IPS DF 6.9 (cell line): ENCODE measurements around the gene RAB35.

Experiments used
- DNase-seq: peaks from one replicate; pipeline ENCODE4 v3.0.0-alpha.2; 2013; ENCODE audit warnings: low read depth, low spot score
- H3K27ac ChIP-seq: one replicate; pipeline ENCODE4 v1.5.1; 2013; ENCODE audit warnings: low read length, control low read depth
- H3K27me3 ChIP-seq: 2 replicates; pipeline ENCODE4 v1.6.1; 2013; ENCODE audit warnings: mild to moderate bottlenecking, low read length; ENCODE audit not compliant: control insufficient read depth, insufficient read depth
- H3K36me3 ChIP-seq: 2 replicates; pipeline ENCODE4 v1.6.1; 2013; ENCODE audit warnings: low read length; ENCODE audit not compliant: control insufficient read depth, insufficient read depth
- H3K4me1 ChIP-seq: 2 replicates; pipeline ENCODE4 v1.6.1; 2013; ENCODE audit warnings: low read length; ENCODE audit not compliant: control insufficient read depth, insufficient read depth
- H3K4me3 ChIP-seq: 2 replicates; pipeline ENCODE4 v1.5.1; 2013; ENCODE audit warnings: mild to moderate bottlenecking, low read length
- H3K9me3 ChIP-seq: 2 replicates; pipeline ENCODE4 v1.6.1; 2013; ENCODE audit warnings: low read length, inconsistent platforms; ENCODE audit not compliant: control insufficient read depth, insufficient read depth
- WGBS: extraction: QIAGEN DNeasy Blood & Tissue Kit; methylation state at CpG from one replicate; pipeline ENCODE4 v1.1.7; 2013; ENCODE audit warnings: mixed read lengths, missing lambda C conversion rate; ENCODE audit not compliant: insufficient read length, insufficient coverage; 5-methylcytosine and 5-hydroxymethylcytosine counted together

Gene RAB35

DNA sequence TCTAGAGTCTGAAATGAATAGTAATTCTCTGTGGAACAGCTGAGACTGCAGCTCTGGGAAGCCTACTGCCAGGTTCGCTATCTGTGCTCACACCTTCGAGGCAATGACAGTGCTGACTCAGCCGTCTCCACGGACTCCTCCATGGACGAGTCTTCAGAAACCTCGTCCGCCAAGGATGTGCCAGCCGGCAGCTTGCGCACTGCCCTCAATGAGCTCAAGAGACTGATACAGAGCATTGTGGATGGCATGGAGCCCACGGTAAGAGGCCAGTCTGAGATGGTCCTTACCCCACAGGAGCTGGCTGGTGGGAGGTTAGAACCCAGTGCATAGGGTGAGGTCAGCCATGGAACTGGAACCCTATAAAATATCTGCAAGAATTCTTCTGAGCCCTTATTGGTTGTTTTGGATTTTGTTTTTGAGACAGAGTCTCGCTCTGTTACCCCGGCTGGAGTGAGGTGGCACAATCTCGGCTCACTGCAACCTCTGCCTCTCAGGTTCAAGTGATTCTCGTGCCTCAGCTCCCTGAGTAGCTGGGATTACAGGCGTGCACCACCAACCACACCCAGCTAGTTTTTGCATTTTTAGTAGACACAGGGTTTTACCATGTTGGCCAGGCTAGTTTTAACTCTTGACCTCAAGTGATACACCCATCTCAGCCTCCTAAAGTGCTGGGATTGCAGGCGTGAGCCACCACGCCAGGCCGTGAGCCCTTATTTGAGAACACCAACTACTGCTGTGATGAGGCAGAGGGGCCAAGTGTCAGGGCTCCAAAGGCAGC lies 43.9 kb downstream of the RAB35 start:
- DNase-seq: no peak
- Histone ChIP-seq H3K27me3 (no peaks in the 10 kb centered on the region), H3K9me3 (no peaks in the 10 kb centered on the region), H3K4me1 (no peaks in the 10 kb centered on the region), H3K27ac (no peak overlapping the region), H3K4me3 (no peak overlapping the region), H3K36me3 (no peaks in the 10 kb centered on the region)
- WGBS: no CpG with 5 or more reads among the region's 18 CpGs

DNA sequence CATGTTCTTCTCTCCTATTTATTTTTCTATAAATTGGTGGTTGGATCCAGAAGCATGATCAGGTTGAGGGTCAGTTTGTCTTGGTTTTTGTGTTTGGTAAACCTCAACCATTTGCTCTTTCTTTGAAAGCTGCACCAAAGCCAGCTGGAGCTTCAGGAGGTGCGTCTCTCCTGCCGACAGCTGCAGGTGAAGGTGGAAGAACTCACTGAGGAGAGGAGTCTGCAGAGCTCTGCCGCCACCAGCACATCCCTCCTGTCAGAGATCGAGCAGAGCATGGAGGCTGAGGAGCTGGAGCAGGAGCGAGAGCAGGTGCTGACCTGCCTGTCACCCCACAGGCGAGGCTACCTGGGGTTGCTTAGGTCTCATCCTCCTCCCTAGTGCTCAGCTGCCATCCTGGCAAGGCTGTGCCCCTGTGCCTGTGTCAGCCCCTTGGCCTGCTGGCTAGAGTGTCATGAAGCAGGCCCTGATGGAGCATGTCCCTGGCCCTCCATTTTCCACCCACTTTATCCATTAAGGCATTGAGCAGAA lies 45.0 kb downstream of the RAB35 start:
- Histone ChIP-seq H3K9me3 (no peaks in the 10 kb centered on the region), H3K4me3 (no peak overlapping the region), H3K27me3 (no peaks in the 10 kb centered on the region), H3K27ac (no peak overlapping the region), H3K36me3 (no peaks in the 10 kb centered on the region), H3K4me1 (no peaks in the 10 kb centered on the region)
- no CpG with 5 or more reads among the region's 6 CpGs for WGBS
- DNase-seq: no peak

DNA sequence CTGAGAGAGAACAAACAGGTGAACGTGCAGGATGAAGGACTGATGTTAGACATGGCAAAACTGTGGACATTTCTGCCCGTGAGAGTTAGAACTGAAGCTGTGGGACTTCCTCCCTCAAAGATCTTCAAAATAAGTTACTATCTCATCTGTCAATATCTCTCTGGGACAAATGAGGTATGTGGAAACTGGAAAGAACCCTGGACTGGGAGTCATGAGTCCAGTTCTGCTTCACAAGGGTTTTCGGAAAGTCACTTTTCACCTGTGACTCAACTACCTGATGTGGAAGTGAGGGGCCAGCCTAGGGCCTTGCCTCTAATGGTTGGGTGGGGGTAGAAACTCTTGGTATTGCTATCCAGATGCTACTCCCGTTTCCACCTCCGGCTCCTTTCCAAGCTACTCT lies 47.3 kb downstream of the RAB35 start:
- Histone ChIP-seq H3K4me1 (no peaks in the 10 kb centered on the region), H3K36me3 (no peaks in the 10 kb centered on the region), H3K9me3 (no peaks in the 10 kb centered on the region), H3K27me3 (no peaks in the 10 kb centered on the region), H3K4me3 (no peak overlapping the region), H3K27ac (no peak overlapping the region)
- WGBS: no CpG with 5 or more reads among the region's 5 CpGs
- no peak for DNase-seq

DNA sequence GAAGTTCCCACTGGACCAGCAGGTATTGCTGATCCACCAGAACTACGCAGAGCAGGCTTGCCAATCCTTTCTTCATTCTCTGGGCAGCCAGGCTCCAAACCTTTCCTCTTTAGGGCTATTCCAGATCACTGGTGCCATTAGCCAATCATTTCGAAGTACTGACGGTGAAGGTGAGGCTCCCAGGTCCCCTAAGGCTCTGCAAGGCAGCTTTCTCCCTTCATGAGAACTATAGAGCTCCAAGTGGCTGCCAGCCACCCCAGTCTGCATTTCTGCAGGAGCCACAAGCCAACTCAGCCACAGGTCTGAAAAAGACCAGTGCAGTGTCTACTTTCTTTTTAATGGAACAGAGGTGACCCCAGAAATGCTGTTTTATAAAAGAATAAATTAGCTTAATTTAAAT lies 48.7 kb downstream of the RAB35 start:
- Histone ChIP-seq H3K9me3 (no peaks in the 10 kb centered on the region), H3K27me3 (no peaks in the 10 kb centered on the region), H3K4me1 (no peaks in the 10 kb centered on the region), H3K4me3 (no peak overlapping the region), H3K36me3 (no peaks in the 10 kb centered on the region), H3K27ac (no peak overlapping the region)
- WGBS: no CpG with 5 or more reads among the region's 3 CpGs
- no peak for DNase-seq

DNA sequence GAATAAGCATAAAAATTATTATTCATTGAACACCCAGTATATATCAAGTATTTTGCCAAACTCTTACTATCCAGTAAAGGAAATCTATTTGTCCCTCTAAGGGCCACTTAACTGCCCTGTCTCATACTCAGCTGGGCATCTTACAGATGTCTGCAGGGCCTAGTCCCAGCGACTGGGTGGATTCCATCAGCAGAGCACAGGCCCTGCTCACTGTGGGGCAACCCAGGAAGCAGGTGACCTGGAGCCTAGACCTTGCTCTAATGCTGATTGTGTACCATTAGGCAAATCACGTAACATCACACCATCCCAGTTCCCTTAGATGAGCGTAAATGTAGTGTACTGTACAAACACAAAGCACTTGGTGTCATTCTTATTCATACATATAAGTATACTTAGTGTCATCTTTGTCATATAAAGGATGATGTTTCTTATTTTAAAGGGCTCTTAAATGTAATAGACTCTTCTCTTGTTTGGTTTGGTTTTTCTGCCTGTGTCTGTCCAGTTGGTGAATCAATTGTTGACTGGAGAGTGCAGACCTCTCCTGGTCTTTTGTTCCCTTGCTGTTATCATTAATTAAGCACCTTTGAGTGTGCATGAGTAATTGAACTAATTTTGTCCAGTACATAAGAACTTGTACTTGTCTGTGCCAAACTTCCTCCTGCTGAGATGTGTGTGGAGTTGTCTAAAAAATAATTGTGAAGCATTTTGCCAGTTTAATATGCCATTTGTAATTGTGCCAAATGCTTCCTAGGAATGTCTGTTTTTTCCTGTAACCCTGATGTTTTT lies 49.3 kb downstream of the RAB35 start:
- Histone ChIP-seq H3K36me3 (no peaks in the 10 kb centered on the region), H3K27me3 (no peaks in the 10 kb centered on the region), H3K27ac (no peak overlapping the region), H3K9me3 (no peaks in the 10 kb centered on the region), H3K4me1 (no peaks in the 10 kb centered on the region), H3K4me3 (no peak overlapping the region)
- DNase-seq: no peak
- no CpG with 5 or more reads among the region's 3 CpGs for WGBS

DNA sequence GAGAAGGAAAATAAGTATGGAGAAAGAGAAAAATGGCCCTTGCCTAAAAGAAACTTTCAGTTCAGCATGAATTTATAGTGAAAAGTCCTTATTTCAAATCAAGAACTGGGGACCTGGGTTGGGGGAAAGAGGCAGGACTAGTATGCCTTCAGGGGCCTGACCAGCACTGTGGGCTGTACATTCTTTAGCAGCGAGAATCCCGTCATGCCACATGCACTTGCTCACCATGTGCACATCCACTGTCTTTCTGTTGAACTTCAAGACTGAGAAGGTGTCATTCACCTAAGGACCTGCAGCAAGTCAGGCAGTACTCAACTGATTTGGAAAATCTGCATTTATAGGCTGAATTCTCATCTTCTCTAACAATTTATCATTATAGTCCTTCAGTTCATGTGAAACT lies 50.2 kb downstream of the RAB35 start:
- Histone ChIP-seq H3K27ac (no peak overlapping the region), H3K9me3 (no peaks in the 10 kb centered on the region), H3K4me3 (no peak overlapping the region), H3K36me3 (no peaks in the 10 kb centered on the region), H3K27me3 (no peaks in the 10 kb centered on the region), H3K4me1 (no peaks in the 10 kb centered on the region)
- DNase-seq: no peak
- no CpG with 5 or more reads among the region's 2 CpGs for WGBS

DNA sequence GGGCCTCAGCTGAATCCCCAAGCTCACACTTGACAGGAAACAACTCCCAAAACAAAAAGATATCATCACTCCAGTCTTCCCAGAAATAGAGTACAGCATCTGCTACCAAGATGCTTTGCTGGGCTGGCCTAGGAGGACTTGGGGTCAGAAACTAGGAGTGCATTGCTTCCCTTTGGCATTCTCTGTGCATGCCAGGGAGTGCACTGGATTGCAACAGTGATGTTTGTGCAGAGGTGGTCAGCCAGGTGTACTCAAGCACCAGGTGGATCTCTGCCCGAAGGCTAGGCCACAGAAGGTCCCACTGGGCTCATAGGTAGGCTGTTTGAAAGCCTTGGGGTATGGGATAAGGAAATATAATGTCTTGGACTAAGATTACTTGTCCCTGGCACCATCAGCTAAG lies 51.1 kb downstream of the RAB35 start:
- no peaks in the 10 kb centered on the region for H3K4me1 ChIP-seq
- H3K27ac ChIP-seq: no peak overlapping the region
- H3K9me3 ChIP-seq: no peaks in the 10 kb centered on the region
- no peak overlapping the region for H3K4me3 ChIP-seq
- H3K36me3 ChIP-seq: no peaks in the 10 kb centered on the region
- no CpG with 5 or more reads among the region's 1 CpG for WGBS
- H3K27me3 ChIP-seq: no peaks in the 10 kb centered on the region
- DNase-seq: no peak

DNA sequence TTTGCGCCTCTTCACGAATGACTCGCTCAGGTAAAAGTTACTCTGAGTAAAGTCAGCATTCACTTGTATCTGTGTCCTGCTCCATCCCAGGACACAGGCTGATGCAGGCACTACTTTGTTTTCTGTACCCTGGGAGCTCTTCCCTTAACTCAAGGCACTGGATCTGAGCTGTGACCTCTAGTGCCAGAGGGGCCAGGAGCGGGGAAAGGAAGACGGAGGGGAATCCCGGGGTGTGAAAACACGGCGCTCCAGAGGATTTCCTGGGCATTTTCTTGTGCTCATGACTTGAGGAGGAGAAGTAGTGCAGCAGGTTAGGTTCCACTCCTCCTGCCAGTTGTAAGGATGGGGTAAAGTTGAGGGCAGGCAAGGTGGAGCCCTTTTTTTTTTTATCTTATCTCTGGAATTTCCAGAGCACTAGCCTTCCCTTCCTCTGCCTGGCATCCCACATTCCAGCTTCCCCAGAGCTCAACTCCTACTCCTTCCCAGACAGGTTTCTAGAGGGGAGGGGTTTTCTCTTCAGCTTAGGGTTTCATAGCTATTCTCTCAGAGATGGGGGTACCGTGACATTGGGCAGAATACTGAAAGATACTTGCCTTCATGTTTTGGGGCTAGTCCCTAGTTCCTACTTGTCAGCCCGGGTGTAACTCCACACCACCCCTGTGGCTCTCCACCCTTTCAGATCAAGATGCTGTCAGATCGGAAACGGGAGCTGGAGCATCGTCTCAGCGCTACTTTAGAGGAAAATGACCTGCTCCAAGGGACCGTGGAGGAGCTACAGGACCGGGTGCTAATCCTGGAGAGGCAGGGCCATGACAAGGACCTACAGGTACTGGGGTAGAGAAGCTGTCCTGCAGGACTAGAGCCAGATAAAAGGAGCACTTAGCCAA lies 52.3 kb downstream of the RAB35 start:
- WGBS: no CpG with 5 or more reads among the region's 16 CpGs
- H3K4me3 ChIP-seq: no peak overlapping the region
- no peak for DNase-seq
- no peak overlapping the region for H3K27ac ChIP-seq
- no peaks in the 10 kb centered on the region for H3K4me1 ChIP-seq
- H3K36me3 ChIP-seq: no peaks in the 10 kb centered on the region
- H3K27me3 ChIP-seq: no peaks in the 10 kb centered on the region
- no peaks in the 10 kb centered on the region for H3K9me3 ChIP-seq

DNA sequence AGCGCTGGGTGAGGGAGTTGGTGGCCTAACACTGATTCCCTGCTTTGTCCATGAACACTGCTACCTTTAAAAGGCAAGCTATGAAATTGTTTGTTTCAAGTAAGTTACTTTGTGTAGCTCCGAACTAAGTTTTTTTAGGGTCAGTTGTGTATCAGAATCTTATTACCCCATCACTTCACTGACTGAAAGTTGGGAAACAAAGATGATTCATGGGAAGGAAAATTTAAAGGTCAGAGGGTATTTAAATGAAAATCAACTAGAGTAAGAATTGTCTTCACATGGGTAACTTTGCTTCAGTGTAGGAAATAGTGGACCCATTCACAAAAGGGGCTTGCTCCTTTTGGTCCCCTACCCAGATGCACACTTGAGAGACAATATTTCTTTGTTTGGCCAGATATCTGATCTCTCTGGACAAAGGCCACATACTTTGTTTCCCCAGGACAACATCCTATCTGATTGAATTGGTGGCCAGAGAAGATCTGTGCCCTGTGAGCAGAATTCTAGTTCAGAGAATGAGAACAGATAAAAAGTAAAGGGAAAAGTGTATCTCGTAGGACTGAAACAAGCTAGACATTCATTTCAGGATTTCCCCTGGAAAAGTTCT lies 53.5 kb downstream of the RAB35 start:
- Histone ChIP-seq H3K27ac (no peak overlapping the region), H3K4me3 (no peak overlapping the region), H3K9me3 (no peaks in the 10 kb centered on the region), H3K36me3 (no peaks in the 10 kb centered on the region), H3K27me3 (no peaks in the 10 kb centered on the region), H3K4me1 (no peaks in the 10 kb centered on the region)
- no peak for DNase-seq
- WGBS: no CpG with 5 or more reads among the region's 3 CpGs
